ENCODE results near the gene UBL3. TPM values are rescaled to one million over a fixed set of nuclear protein-coding genes. Genes with fewer than 3 reads are reported as not detected.

Gene UBL3, protein sequence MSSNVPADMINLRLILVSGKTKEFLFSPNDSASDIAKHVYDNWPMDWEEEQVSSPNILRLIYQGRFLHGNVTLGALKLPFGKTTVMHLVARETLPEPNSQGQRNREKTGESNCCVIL
- total RNA-seq = 20.9 and 23.0 TPM in 2 replicates

DNA sequence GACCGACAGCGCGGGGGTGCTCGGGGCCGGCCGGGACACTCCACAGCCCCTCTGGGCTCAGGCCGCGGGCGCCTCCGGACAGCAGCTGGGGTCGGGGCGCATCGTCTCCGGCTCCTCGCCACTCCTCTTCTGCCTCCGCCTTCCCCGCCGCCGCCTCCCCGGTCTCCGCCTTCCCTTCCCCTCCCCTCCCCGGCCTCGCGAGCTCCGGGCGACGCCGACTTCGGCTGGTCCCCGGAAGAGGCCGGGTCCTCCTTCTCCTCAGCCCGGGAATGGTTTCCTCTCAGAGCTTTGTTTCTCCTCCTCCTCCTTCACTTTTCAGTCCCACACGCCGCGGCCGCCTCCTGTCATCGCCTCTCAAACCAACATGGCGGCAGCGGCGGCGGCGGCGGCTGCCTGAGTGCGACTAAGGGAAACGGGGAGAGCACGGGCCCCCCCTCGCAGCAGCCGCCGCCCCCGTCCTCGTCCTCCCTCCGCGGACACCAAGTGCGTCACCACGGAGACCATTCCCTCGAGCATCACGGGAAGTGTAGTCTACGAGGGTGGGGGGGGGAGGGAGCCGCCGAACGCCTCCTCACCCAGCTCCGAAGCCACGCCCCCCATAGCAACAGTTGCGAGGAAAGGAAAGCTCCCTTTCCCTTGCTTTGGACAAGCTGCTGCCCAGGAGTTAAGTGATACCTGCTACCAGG is at the start of gene UBL3:
Gene UBL3 (minus strand): TSS at position 405 of the 686 bp plus-strand sequence. CDS start 1,079 bp downstream, outside the sequence.
- Histone ChIP-seq H3K36me3 (ENCODE audit: control insufficient read depth, insufficient read depth, low read length) (no peaks in the 10 kb centered on the region), H3K27me3 (ENCODE audit: control insufficient read depth, insufficient read depth, low read length) (no peaks in the 10 kb centered on the region), H3K4me3 (ENCODE audit: low read depth, low read length) (peak within 1 kb of the TSS; percentile 73)
- TF ChIP-seq, protein P1, sequence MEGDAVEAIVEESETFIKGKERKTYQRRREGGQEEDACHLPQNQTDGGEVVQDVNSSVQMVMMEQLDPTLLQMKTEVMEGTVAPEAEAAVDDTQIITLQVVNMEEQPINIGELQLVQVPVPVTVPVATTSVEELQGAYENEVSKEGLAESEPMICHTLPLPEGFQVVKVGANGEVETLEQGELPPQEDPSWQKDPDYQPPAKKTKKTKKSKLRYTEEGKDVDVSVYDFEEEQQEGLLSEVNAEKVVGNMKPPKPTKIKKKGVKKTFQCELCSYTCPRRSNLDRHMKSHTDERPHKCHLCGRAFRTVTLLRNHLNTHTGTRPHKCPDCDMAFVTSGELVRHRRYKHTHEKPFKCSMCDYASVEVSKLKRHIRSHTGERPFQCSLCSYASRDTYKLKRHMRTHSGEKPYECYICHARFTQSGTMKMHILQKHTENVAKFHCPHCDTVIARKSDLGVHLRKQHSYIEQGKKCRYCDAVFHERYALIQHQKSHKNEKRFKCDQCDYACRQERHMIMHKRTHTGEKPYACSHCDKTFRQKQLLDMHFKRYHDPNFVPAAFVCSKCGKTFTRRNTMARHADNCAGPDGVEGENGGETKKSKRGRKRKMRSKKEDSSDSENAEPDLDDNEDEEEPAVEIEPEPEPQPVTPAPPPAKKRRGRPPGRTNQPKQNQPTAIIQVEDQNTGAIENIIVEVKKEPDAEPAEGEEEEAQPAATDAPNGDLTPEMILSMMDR (IDR thresholded peaks at IDR 0.05; ENCODE audit: insufficient read depth, low read length, poor library complexity, severe bottlenecking) = no peak
- DNase-seq (ENCODE audit: low read depth) = peak; percentile 84

DNA sequence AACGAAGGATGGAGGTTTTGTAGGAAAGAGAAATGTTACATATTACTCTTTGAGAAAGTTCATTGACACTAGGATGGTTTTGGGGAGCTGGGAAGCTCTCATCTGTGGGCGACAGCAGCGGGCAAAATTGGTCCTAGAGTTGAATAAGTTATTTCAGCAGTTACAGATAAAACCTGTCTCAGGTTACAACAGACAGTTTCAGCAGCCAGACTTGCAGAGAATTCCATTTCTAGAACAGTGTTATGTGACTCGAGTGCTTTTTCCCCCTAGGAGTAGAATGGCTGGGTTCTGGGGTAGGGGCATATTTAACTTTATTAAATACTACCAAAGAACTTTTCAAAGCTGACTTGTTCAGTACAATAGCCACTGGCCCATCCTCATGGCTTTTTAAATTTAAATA is 46.7 kb upstream of the UBL3 start:
- Histone ChIP-seq H3K36me3 (ENCODE audit: control insufficient read depth, insufficient read depth, low read length) (no peaks in the 10 kb centered on the region), H3K4me3 (ENCODE audit: low read depth, low read length) (no peak overlapping the region), H3K27me3 (ENCODE audit: control insufficient read depth, insufficient read depth, low read length) (no peaks in the 10 kb centered on the region)
- no peak for DNase-seq (ENCODE audit: low read depth)
- TF ChIP-seq, protein P1 (IDR thresholded peaks at IDR 0.05; ENCODE audit: insufficient read depth, low read length, poor library complexity, severe bottlenecking) = no peak

DNA sequence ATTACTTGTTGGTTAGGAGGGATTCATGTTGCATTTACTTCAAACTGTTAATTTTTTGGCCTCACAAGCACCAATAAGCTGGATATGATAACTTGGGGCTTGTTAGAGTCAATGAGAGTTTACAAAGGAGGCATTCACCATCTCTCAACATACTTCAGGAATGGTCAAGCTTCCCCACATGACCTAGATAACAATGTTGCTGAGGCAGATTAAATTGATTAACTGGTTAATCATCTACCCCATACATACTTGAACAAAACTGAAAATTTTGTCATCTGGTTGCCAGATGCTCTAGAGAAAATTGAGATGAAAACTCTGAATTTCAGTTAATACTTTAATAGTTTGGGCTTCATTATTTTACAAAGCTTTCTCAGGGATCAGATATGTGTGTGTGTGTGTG is 43.0 kb upstream of the UBL3 start:
- Histone ChIP-seq H3K27me3 (ENCODE audit: control insufficient read depth, insufficient read depth, low read length) (no peaks in the 10 kb centered on the region), H3K36me3 (ENCODE audit: control insufficient read depth, insufficient read depth, low read length) (no peaks in the 10 kb centered on the region), H3K4me3 (ENCODE audit: low read depth, low read length) (no peak overlapping the region)
- TF ChIP-seq, protein P1 (IDR thresholded peaks at IDR 0.05; ENCODE audit: insufficient read depth, low read length, poor library complexity, severe bottlenecking) = no peak
- DNase-seq (ENCODE audit: low read depth) = no peak

DNA sequence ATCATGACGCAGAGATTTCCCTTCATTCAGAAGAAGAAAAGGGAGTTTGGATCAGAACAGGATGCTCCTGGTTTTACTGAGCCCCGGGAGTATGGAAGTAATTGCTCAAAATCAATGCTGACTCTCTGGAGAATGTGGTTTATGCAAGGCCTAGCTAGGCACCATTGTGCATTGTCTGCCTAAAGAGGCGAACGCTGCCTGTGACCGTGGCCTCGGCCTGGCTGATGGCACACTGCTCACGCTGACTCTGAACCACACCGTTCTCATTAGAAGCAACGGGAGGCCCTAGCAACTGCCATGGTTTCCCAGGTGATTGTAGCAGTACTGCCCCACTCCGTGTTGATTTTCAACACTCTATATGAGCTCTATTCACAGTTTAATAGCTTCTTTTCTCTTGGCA is 41.7 kb upstream of the UBL3 start:
- TF ChIP-seq, protein P1 (IDR thresholded peaks at IDR 0.05; ENCODE audit: insufficient read depth, low read length, poor library complexity, severe bottlenecking) = no peak
- Histone ChIP-seq H3K27me3 (ENCODE audit: control insufficient read depth, insufficient read depth, low read length) (no peaks in the 10 kb centered on the region), H3K36me3 (ENCODE audit: control insufficient read depth, insufficient read depth, low read length) (no peaks in the 10 kb centered on the region), H3K4me3 (ENCODE audit: low read depth, low read length) (no peak overlapping the region)
- no peak for DNase-seq (ENCODE audit: low read depth)

DNA sequence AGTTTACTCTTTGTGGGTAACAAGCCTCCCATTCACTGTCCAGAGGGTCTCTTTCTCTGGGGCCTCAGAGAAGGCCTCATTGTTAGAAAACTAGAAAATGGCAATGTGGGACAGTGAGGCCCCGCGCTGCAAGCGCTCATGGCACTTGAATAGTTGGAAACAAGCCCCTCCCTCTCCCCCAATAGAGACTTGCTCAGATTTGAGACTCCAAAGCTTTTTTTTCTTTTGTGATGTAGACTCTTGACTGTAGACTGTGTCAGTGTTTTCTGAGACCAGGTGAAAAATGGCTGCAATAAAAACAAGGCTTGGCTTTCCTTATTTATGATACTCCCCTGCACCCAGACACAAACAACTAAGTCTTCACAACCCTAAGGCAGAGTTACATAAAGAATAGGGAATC is 38.7 kb upstream of the UBL3 start:
- no peak overlapping the region for H3K4me3 ChIP-seq (ENCODE audit: low read depth, low read length)
- H3K36me3 ChIP-seq (ENCODE audit: control insufficient read depth, insufficient read depth, low read length) = no peaks in the 10 kb centered on the region
- TF ChIP-seq, protein P1 (IDR thresholded peaks at IDR 0.05; ENCODE audit: insufficient read depth, low read length, poor library complexity, severe bottlenecking) = no peak
- H3K27me3 ChIP-seq (ENCODE audit: control insufficient read depth, insufficient read depth, low read length) = no peaks in the 10 kb centered on the region
- no peak for DNase-seq (ENCODE audit: low read depth)

DNA sequence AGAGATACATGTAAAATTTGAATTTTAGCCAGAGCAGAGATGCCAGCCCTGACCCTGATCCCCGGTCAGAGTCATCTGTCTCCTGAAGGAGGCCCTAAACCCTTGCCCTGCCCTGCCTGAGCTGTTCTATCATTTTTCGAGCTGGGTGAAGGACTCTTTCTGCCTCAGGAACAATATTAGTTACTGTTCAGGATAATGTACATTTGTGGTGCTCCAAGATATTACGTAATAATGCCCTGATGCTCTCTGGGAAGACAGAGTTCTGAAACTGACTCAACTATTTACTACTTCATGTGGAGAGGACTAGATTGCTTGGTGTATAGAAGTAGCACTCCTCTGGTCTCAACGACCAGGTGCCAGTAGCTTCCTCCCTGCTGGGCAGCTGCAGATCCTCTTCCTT is 37.9 kb upstream of the UBL3 start:
- Histone ChIP-seq H3K36me3 (ENCODE audit: control insufficient read depth, insufficient read depth, low read length) (no peaks in the 10 kb centered on the region), H3K4me3 (ENCODE audit: low read depth, low read length) (no peak overlapping the region), H3K27me3 (ENCODE audit: control insufficient read depth, insufficient read depth, low read length) (no peaks in the 10 kb centered on the region)
- no peak for DNase-seq (ENCODE audit: low read depth)
- TF ChIP-seq, protein P1 (IDR thresholded peaks at IDR 0.05; ENCODE audit: insufficient read depth, low read length, poor library complexity, severe bottlenecking) = no peak

All from kidney epithelial cell (primary cell).